H1 (cell line): ENCODE results near the gene DAB2IP. TPM values are rescaled to one million over a fixed set of nuclear protein-coding genes. Genes with fewer than 3 reads are reported as not detected.

ENCODE experiments used
- CTCF ChIA-PET: fragments of 300-600 bp; sonication (Branson Sonifier 250); formaldehyde crosslinking; loops from one replicate; lab custom pipeline; 2021; ENCODE audit not compliant: partially characterized antibody; lab: Charles Lee
- POLR2A ChIA-PET: fragments of 300-600 bp; sonication (Branson Sonifier 250); formaldehyde crosslinking; loops from one replicate; lab custom pipeline; 2021; ENCODE audit warnings: inconsistent platforms; ENCODE audit not compliant: partially characterized antibody; lab: Charles Lee
- DNase-seq, 2 experiments: peaks; one replicate each; pipeline versions ENCODE4 v3.0.0 to v3.0.0-alpha.2; 2010 to 2022; ENCODE audit warnings: low spot score in 2 of 2, low read depth in 1 of 2, mixed read lengths in 1 of 2
- FAIRE-seq: peaks from 2 replicates; lab custom pipeline; 2011; peaks lifted over from hg19 to GRCh38; lab: Jason Lieb, UNC
- H2AFZ ChIP-seq: 2 replicates; pipeline ENCODE4 v1.8.1; 2012; ENCODE audit warnings: low read length, inconsistent platforms
- H2AK5ac ChIP-seq: 2 replicates; pipeline ENCODE4 v1.6.1; 2013; ENCODE audit warnings: low read depth, low read length
- H2BK120ac ChIP-seq: replicated peaks from 2 replicates; pipeline ENCODE3; 2013; ENCODE audit warnings: low read depth, low read length, inconsistent platforms
- H2BK12ac ChIP-seq: 2 replicates; pipeline ENCODE4 v1.6.1; 2013; ENCODE audit warnings: low read depth, low read length
- H2BK15ac ChIP-seq: 2 replicates; pipeline ENCODE4 v1.6.1; 2013; ENCODE audit warnings: low read length
- H2BK20ac ChIP-seq: 2 replicates; pipeline ENCODE4 v1.6.1; 2013; ENCODE audit warnings: low read length
- H2BK5ac ChIP-seq: 2 replicates; pipeline ENCODE4 v1.6.1; 2013; ENCODE audit warnings: low read depth, low read length
- H3K14ac ChIP-seq: 2 replicates; pipeline ENCODE4 v1.6.1; 2013; ENCODE audit warnings: inconsistent platforms; ENCODE audit not compliant: insufficient read length
- H3K18ac ChIP-seq: 2 replicates; pipeline ENCODE4 v1.6.1; 2013; ENCODE audit warnings: low read length; ENCODE audit errors: extremely low read depth
- H3K23ac ChIP-seq: 2 replicates; pipeline ENCODE4 v1.6.1; 2013; ENCODE audit warnings: inconsistent platforms; ENCODE audit not compliant: insufficient read length
- H3K23me2 ChIP-seq: 2 replicates; pipeline ENCODE4 v1.6.1; 2013; ENCODE audit warnings: low read depth, low read length
- H3K27ac ChIP-seq: 2 replicates; pipeline ENCODE4 v1.6.1; 2011; ENCODE audit warnings: low read depth, low read length, inconsistent platforms
- H3K27me3 ChIP-seq, 4 experiments: replicated peaks in 1 of 4; 1 replicate in 1 of 4; 2 replicates in 3 of 4; pipeline versions ENCODE4 v1.6.1 to v1.8.1; 2011 to 2013; ENCODE audit warnings: low read length in 3 of 4, mild to moderate bottlenecking in 3 of 4, inconsistent platforms in 2 of 4, mixed read lengths in 2 of 4, moderate library complexity in 1 of 4; ENCODE audit not compliant: control insufficient read depth in 3 of 4, insufficient read depth in 3 of 4; ENCODE audit errors: extremely low read depth in 1 of 4
- H3K36me3 ChIP-seq, 4 experiments: 2 replicates each; pipeline versions ENCODE4 v1.6.1 to v1.8.1; 2011 to 2013; ENCODE audit warnings: mild to moderate bottlenecking in 4 of 4, low read length in 3 of 4, moderate library complexity in 2 of 4, control low read depth in 1 of 4, inconsistent platforms in 1 of 4; ENCODE audit not compliant: insufficient read depth in 4 of 4, control insufficient read depth in 2 of 4
- H3K4ac ChIP-seq: replicated peaks from 2 replicates; pipeline ENCODE3; 2013; ENCODE audit warnings: low read length, low read depth, mixed read lengths, inconsistent platforms; ENCODE audit not compliant: insufficient read length
- H3K4me1 ChIP-seq, 4 experiments: replicated peaks in 1 of 4; 1 replicate in 1 of 4; 2 replicates in 3 of 4; pipeline versions ENCODE4 v1.6.1 to v1.8.1; 2011 to 2013; ENCODE audit warnings: low read length in 3 of 4, inconsistent platforms in 2 of 4, mixed read lengths in 1 of 4; ENCODE audit not compliant: insufficient read depth in 4 of 4, control insufficient read depth in 3 of 4
- H3K4me2 ChIP-seq, 2 experiments: 2 replicates each; pipeline versions ENCODE4 v1.6.1 to v1.8.1; 2011 to 2013; ENCODE audit warnings: low read depth in 2 of 2, low read length in 2 of 2, control low read depth in 1 of 2, inconsistent platforms in 1 of 2, mild to moderate bottlenecking in 1 of 2; ENCODE audit not compliant: insufficient read depth in 1 of 2
- H3K4me3 ChIP-seq, 4 experiments: fragments of 200-600, 300-600 bp in 1 of 4; sonication (generic), shearing (Covaris generic), sonication (Bioruptor Twin) in 1 of 4; 2 replicates each; pipeline versions ENCODE4 v1.5.1 to v1.8.1; 2011 to 2016; ENCODE audit warnings: low read length in 4 of 4, low read depth in 3 of 4, control low read depth in 2 of 4, inconsistent platforms in 2 of 4, mild to moderate bottlenecking in 2 of 4, mixed read lengths in 1 of 4, moderate library complexity in 1 of 4; ENCODE audit not compliant: insufficient read depth in 2 of 4; ENCODE audit errors: extremely low read depth in 1 of 4
- H3K56ac ChIP-seq: replicated peaks from 2 replicates; pipeline ENCODE3; 2013; ENCODE audit warnings: low read depth, mild to moderate bottlenecking, mixed read lengths, low read length, inconsistent platforms; ENCODE audit not compliant: insufficient read length
- H3K79me1 ChIP-seq: 2 replicates; pipeline ENCODE4 v1.6.1; 2013; ENCODE audit warnings: low read depth, low read length, control low read depth
- H3K79me2 ChIP-seq, 2 experiments: 2 replicates each; pipeline versions ENCODE4 v1.6.1 to v1.8.1; 2012 to 2013; ENCODE audit warnings: low read length in 2 of 2, mild to moderate bottlenecking in 2 of 2, inconsistent platforms in 1 of 2; ENCODE audit not compliant: insufficient read depth in 2 of 2, control insufficient read depth in 1 of 2
- H3K9ac ChIP-seq, 4 experiments: replicated peaks in 1 of 4; 1 replicate in 1 of 4; 2 replicates in 3 of 4; pipeline versions ENCODE4 v1.6.1 to v1.8.1; 2011 to 2013; ENCODE audit warnings: low read depth in 3 of 4, low read length in 3 of 4, control low read depth in 2 of 4, mild to moderate bottlenecking in 2 of 4, moderate library complexity in 2 of 4, inconsistent platforms in 1 of 4; ENCODE audit errors: extremely low read depth in 1 of 4
- H3K9me3 ChIP-seq, 2 experiments: 2 replicates each; pipeline versions ENCODE4 v1.6.1 to v1.8.1; 2012 to 2013; ENCODE audit warnings: mild to moderate bottlenecking in 2 of 2, moderate library complexity in 2 of 2, control low read depth in 1 of 2, inconsistent platforms in 1 of 2, low read depth in 1 of 2, low read length in 1 of 2, mixed read lengths in 1 of 2; ENCODE audit not compliant: insufficient read depth in 2 of 2
- H4K20me1 ChIP-seq, 2 experiments: replicated peaks in 1 of 2; 2 replicates each; pipeline versions ENCODE3 to v1.8.1; 2011 to 2013; ENCODE audit warnings: inconsistent platforms in 2 of 2, low read length in 2 of 2, mild to moderate bottlenecking in 1 of 2; ENCODE audit not compliant: insufficient read depth in 2 of 2, control insufficient read depth in 1 of 2
- H4K5ac ChIP-seq: 2 replicates; pipeline ENCODE4 v1.6.1; 2013; ENCODE audit warnings: low read length, low read depth, mixed read lengths, inconsistent platforms; ENCODE audit not compliant: insufficient read length
- H4K8ac ChIP-seq: 2 replicates; pipeline ENCODE4 v1.8.0; 2013; ENCODE audit warnings: mild to moderate bottlenecking, moderate library complexity, low read length, inconsistent platforms; ENCODE audit not compliant: insufficient read depth; ENCODE audit errors: extremely low read depth
- H4K91ac ChIP-seq: replicated peaks from 2 replicates; pipeline ENCODE3; 2013; ENCODE audit warnings: low read length, mixed read lengths, inconsistent platforms; ENCODE audit not compliant: insufficient read length
- CHD1 ChIP-seq: IDR thresholded peaks from 2 replicates; pipeline ENCODE4 v1.6.1; 2012; ENCODE audit warnings: low read depth, low read length, improper control_type of control experiment
- GTF2F1 ChIP-seq: IDR thresholded peaks from 2 replicates; pipeline ENCODE4 v1.6.1; 2012; ENCODE audit warnings: low read depth, low read length, improper control_type of control experiment, borderline replicate concordance
- KDM1A ChIP-seq: fragments of 200-600, 300-600 bp; sonication (generic); IDR thresholded peaks from 2 replicates; pipeline ENCODE4 v1.7.1; 2016; ENCODE audit warnings: mild to moderate bottlenecking, low read length, borderline replicate concordance
- POLR2AphosphoS5 ChIP-seq: IDR thresholded peaks from 2 replicates; pipeline ENCODE4 v1.6.1; 2011; ENCODE audit warnings: low read depth, low read length
- POU5F1 ChIP-seq: IDR thresholded peaks from 2 replicates; pipeline ENCODE4 v1.6.1; 2011; ENCODE audit warnings: low read depth, mild to moderate bottlenecking, low read length, moderate library complexity
- RNF2 ChIP-seq: fragments of 200-900, 300-1000 bp; sonication (generic); IDR thresholded peaks from 2 replicates; pipeline ENCODE4 v1.7.1; 2016; ENCODE audit warnings: borderline replicate concordance, low read depth, mild to moderate bottlenecking, antibody characterized with exemption, low read length; ENCODE audit not compliant: poor library complexity, severe bottlenecking; ENCODE audit errors: missing control alignments
- YY1 ChIP-seq: IDR thresholded peaks from 2 replicates; pipeline ENCODE4 v1.6.1; 2011; ENCODE audit warnings: low read depth, mild to moderate bottlenecking, low read length
- WGBS, 2 experiments: shearing (Covaris generic) in 1 of 2; methylation state at CpG; one replicate each; pipeline versions ENCODE4 v1.1.6 to v1.1.7; 2013 to 2015; ENCODE audit warnings: low lambda C conversion rate in 2 of 2, mixed read lengths in 2 of 2, inconsistent platforms in 1 of 2, low coverage in 1 of 2, missing lambda C conversion rate in 1 of 2; ENCODE audit not compliant: insufficient replicate concordance in 2 of 2, insufficient coverage in 1 of 2, insufficient read length in 1 of 2; ENCODE audit errors: extremely low coverage in 1 of 2, missing lambda C conversion rate in 1 of 2; 5-methylcytosine and 5-hydroxymethylcytosine counted together
- polyA plus RNA-seq, 7 experiments: library from polyadenylated mRNA; depleted of rRNA in 3 of 7; stranded (reverse) in 5 of 7; unstranded in 2 of 7; fragments of >200 nt in 5 of 7; fragments of 200-250 nt in 2 of 7; gene quantifications; 1 replicate in 5 of 7; 2 replicates in 1 of 7; 4 replicates in 1 of 7; pipeline versions ENCODE4 v1.2.1 to v1.2.3, GENCODE V29; 2011 to 2013; ENCODE audit warnings: missing spikeins in 2 of 7, mixed read lengths in 2 of 7
- total RNA-seq: library from RNA; stranded (reverse); fragmentation: NEBNext Ultra II Directional; extraction: Animal tissue kit (Norgen Biotek cat#: 25700); gene quantifications from 2 replicates; pipeline ENCODE4 v1.2.1, GENCODE V29; 2021

Gene DAB2IP
- total and polyA plus RNA-seq, 2 of the 8 experiments (the other 6 are each of a cell fraction or from before 2014, with no cell fraction given), result 19.7 to 39.5 TPM

- Histone ChIP-seq H3K27me3 (no peaks in the 10 kb centered on the region), H3K18ac (no peak overlapping the region), H3K79me1 (no peaks in the 10 kb centered on the region), H4K91ac (no peak overlapping the region), H2BK5ac (no peak overlapping the region), H3K14ac (no peak overlapping the region), H2BK12ac (no peak overlapping the region), H4K5ac (no peak overlapping the region), H3K4me3 (no peak overlapping the region), H4K20me1 (peaks cover 0 to 8% of the 10 kb centered on the region in 2 experiments), H3K4me1 (peaks cover 0 to 2% (median 0%) of the 10 kb centered on the region in 4 experiments; a peak in 2 of 7 replicates), H2AFZ (no peak overlapping the region), H2AK5ac (no peak overlapping the region), H3K27ac (no peak overlapping the region), H2BK20ac (no peak overlapping the region), H3K23me2 (no peaks in the 10 kb centered on the region), H3K4ac (no peak overlapping the region), H3K9me3 (no peaks in the 10 kb centered on the region), H2BK120ac (no peak overlapping the region), H3K79me2 (no peaks in the 10 kb centered on the region), H3K4me2 (no peak overlapping the region), H2BK15ac (no peak overlapping the region), H4K8ac (no peak overlapping the region; the same call in 1 of the 2 replicates), H3K56ac (no peak overlapping the region), H3K36me3 (peaks cover 7 to 18% (median 15%) of the 10 kb centered on the region in 4 experiments; a peak in 6 of 8 replicates), H3K9ac (no peak overlapping the region), H3K23ac (no peak overlapping the region)
- ChIA-PET CTCF (interaction anchor here (1.1 to 3.3 kb wide), 5 partner anchors 11 to 70 kb away, joined by 3 to 15 read pairs (median 6); no protein-coding TSS in a partner anchor), POLR2A (no interaction called here)
- no peak for DNase-seq
- WGBS, 2 experiments, result 93% methylated on average over 21 of the region's 21 CpGs; no CpG with 5 or more reads in 1 of the 2 experiments
- FAIRE-seq, result no peak
- TF ChIP-seq POU5F1, result no peak
- no peak for TF ChIP-seq CHD1
- no peak for TF ChIP-seq GTF2F1
- TF ChIP-seq KDM1A, result no peak
- no peak for TF ChIP-seq POLR2AphosphoS5
- no peak for TF ChIP-seq YY1
- no peak for TF ChIP-seq RNF2
These were observed 112.3 kb downstream of the DAB2IP start for GRCh38 chr9:121763561-121764370.
